B cell (primary cell): Measurements from ENCODE around the gene PTH2. TPM values are rescaled to one million over a fixed set of nuclear protein-coding genes. Genes with fewer than 3 reads are reported as not detected.
A peak's percentile ranks its signal among the peaks of the same experiment; 100 is the strongest.

Experiments
- ATAC-seq: fragments of 200-7000 bp; cut with Tn5 transposase; one replicate; pipeline ENCODE4 v1.10.0; 2021; ENCODE audit warnings: low read depth, mild to moderate bottlenecking, moderate number of reproducible peaks, moderate library complexity
- CTCF ChIA-PET: fragments of 350-600 bp; sonication (Branson Sonifier 250); formaldehyde crosslinking; loops from one replicate; lab custom pipeline; 2021; ENCODE audit warnings: antibody characterized with exemption, inconsistent platforms; lab: Charles Lee
- POLR2A ChIA-PET: fragments of 350-600 bp; sonication (Branson Sonifier 250); formaldehyde crosslinking; loops from one replicate; lab custom pipeline; 2021; ENCODE audit warnings: antibody characterized with exemption; lab: Charles Lee
- DNase-seq: peaks from one replicate; pipeline ENCODE4 v3.0.0; 2013
- H2AFZ ChIP-seq: 2 replicates; pipeline ENCODE4 v1.6.1; 2012; ENCODE audit warnings: mild to moderate bottlenecking, low read depth, low read length; ENCODE audit not compliant: insufficient read depth, poor library complexity, severe bottlenecking
- H3K27ac ChIP-seq, 2 donors: 1 replicate in 1 of 2; 2 replicates in 1 of 2; pipeline ENCODE4 v1.5.1; 2012 to 2013; ENCODE audit warnings: low read length in 2 of 2, mild to moderate bottlenecking in 2 of 2, moderate library complexity in 1 of 2
- H3K27me3 ChIP-seq, 4 experiments: fragments of 200-600 bp in 1 of 4; sonication (generic) in 1 of 4; replicated peaks in 1 of 4; 1 replicate in 2 of 4; 2 replicates in 2 of 4; pipeline versions ENCODE4 v1.6.1 to v1.7.0; 2013 to 2016; ENCODE audit warnings: low read length in 3 of 4, mild to moderate bottlenecking in 2 of 4, mixed read lengths in 1 of 4, moderate library complexity in 1 of 4; ENCODE audit not compliant: insufficient read depth in 4 of 4, control insufficient read depth in 3 of 4; ENCODE audit errors: control extremely low read depth in 1 of 4
- H3K36me3 ChIP-seq, 2 experiments: replicated peaks in 1 of 2; 1 replicate in 1 of 2; 2 replicates in 1 of 2; pipeline versions ENCODE4 v1.6.1 to v1.7.1; 2013; ENCODE audit warnings: low read length in 1 of 2; ENCODE audit not compliant: insufficient read depth in 2 of 2, control insufficient read depth in 1 of 2; ENCODE audit errors: control extremely low read depth in 1 of 2, extremely low read depth in 1 of 2
- H3K4me1 ChIP-seq, 2 donors: fragments of 200-600 bp in 1 of 2; sonication (generic) in 1 of 2; 1 replicate in 1 of 2; 2 replicates in 1 of 2; pipeline versions ENCODE4 v1.5.1 to v1.6.1; 2013 to 2017; ENCODE audit warnings: low read length in 2 of 2; ENCODE audit not compliant: control insufficient read depth in 2 of 2, insufficient read depth in 2 of 2
- H3K4me2 ChIP-seq: replicated peaks from 2 replicates; pipeline ENCODE3; 2012; ENCODE audit warnings: mild to moderate bottlenecking, low read depth, low read length; ENCODE audit not compliant: poor library complexity, severe bottlenecking
- H3K4me3 ChIP-seq, 5 experiments: fragments of 200-600 bp in 1 of 5; sonication (generic) in 1 of 5; 1 replicate in 3 of 5; 2 replicates in 2 of 5; pipeline versions ENCODE4 v1.5.1 to v1.7.0; 2011 to 2016; ENCODE audit warnings: low read length in 4 of 5, mild to moderate bottlenecking in 4 of 5, low read depth in 2 of 5, control low read depth in 1 of 5, moderate library complexity in 1 of 5; ENCODE audit not compliant: insufficient read depth in 1 of 5; ENCODE audit errors: control extremely low read depth in 1 of 5, extremely low read depth in 1 of 5
- H3K79me2 ChIP-seq: fragments of 200-600 bp; sonication (generic); one replicate; pipeline ENCODE4 v1.6.0; 2016; ENCODE audit warnings: low read length; ENCODE audit not compliant: control insufficient read depth, insufficient read depth
- H3K9ac ChIP-seq: fragments of 200-600 bp; sonication (generic); 2 replicates; pipeline ENCODE4 v1.6.1; 2017; ENCODE audit warnings: mild to moderate bottlenecking, low read length, moderate library complexity
- H3K9me3 ChIP-seq, 3 donors: one replicate each; pipeline versions ENCODE4 v1.6.1 to v1.7.1; 2013; ENCODE audit warnings: low read length in 2 of 3; ENCODE audit not compliant: control insufficient read depth in 2 of 3, insufficient read depth in 1 of 3; ENCODE audit errors: control extremely low read depth in 1 of 3
- H4K20me1 ChIP-seq: 2 replicates; pipeline ENCODE4 v1.6.0; 2012; ENCODE audit warnings: mild to moderate bottlenecking, low read length; ENCODE audit not compliant: insufficient read depth, control insufficient read depth, poor library complexity, severe bottlenecking
- H3K27ac Mint-ChIP-seq: one replicate; pipeline ENCODE4 v1.8.0; 2021; ENCODE audit warnings: mixed read lengths
- H3K27me3 Mint-ChIP-seq: one replicate; pipeline ENCODE4 v1.8.0; 2021; ENCODE audit warnings: mixed read lengths
- H3K4me1 Mint-ChIP-seq: one replicate; pipeline ENCODE4 v1.8.0; 2021; ENCODE audit warnings: mixed read lengths
- H3K4me3 Mint-ChIP-seq: one replicate; pipeline ENCODE4 v1.8.0; 2021; ENCODE audit warnings: mixed read lengths
- H3K9me3 Mint-ChIP-seq: one replicate; pipeline ENCODE4 v1.8.0; 2022; ENCODE audit warnings: mixed read lengths; ENCODE audit not compliant: insufficient read depth
- EZH2 ChIP-seq: IDR thresholded peaks from 2 replicates; pipeline ENCODE4 v1.6.1; 2012; ENCODE audit warnings: borderline replicate concordance, low read depth, mild to moderate bottlenecking, moderate library complexity, low read length; ENCODE audit not compliant: insufficient read depth, poor library complexity, severe bottlenecking
- WGBS: methylation state at CpG from one replicate; pipeline ENCODE4 v1.1.5; 2013; ENCODE audit warnings: missing lambda C conversion rate; ENCODE audit not compliant: insufficient coverage; 5-methylcytosine and 5-hydroxymethylcytosine counted together
- intact Hi-C: fragments of 100-400 bp; cut with micrococcal nuclease; formaldehyde crosslinking; loops from one replicate; pipeline ENCODE4 v1.10.0; 2022
- polyA plus RNA-seq: library from polyadenylated mRNA; depleted of rRNA; stranded (reverse); fragments of >200 nt; gene quantifications from 2 replicates; pipeline ENCODE4 v1.2.3, GENCODE V29; 2012
- total RNA-seq, 2 donors: library from RNA; stranded (reverse); fragments of 120-200 nt in 1 of 2; gene quantifications; 1 replicate in 1 of 2; 2 replicates in 1 of 2; pipeline versions ENCODE4 v1.2.3 to v1.2.4, GENCODE V29; 2013 to 2022
- TF ChIP-seq, protein P1 (sequence below): fragments of 200-600 bp; IDR thresholded peaks from one replicate; pipeline ENCODE4 v1.8.0; 2022; ENCODE audit warnings: antibody characterized with exemption, mild to moderate bottlenecking

The PTH2 gene
- total and polyA plus RNA-seq, 2 donors (not counting 1 experiment from before 2014, with no cell fraction given) = not detected

DNA sequence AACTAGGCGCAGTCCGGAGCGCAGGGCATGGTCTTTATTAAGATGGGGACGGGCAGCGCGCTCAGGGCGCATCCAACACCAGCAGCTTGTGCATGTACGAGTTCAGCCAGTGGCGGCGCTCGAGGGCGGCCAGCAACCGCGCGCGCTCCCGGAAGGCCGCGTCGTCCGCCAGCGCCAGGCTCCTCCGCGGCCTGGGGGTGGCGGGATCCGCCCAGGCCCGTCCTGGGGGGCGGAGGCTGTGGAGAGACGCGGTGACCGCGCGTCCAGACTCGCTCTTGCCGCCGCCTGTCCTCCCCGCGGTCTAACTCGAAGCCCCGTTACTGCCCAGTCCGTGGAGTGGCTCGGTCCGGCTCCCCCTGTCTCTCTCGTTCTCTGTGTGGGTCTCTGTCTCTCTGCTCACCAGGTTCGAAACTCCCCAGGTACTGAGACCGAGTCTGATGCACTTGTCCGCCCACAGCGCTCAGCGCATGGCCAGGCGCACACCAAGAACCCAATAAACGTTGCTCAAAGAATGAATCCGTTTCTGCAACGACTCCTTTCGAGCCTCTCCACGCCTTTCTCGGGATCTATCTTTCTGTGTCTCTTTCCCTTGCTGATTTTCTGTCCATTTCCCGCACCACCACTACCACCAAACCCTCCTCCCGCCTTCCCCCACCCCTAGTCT, 702 bp downstream of the PTH2 start:
- no peak overlapping the region for H3K27ac ChIP-seq
- no peaks in the 10 kb centered on the region for H3K79me2 ChIP-seq
- no peaks in the 10 kb centered on the region for H3K36me3 ChIP-seq
- 5% methylated on average over 58 of the region's 58 CpGs for WGBS
- ChIA-PET POLR2A (interaction anchor here (0.6 to 1.9 kb wide), 2 partner anchors 13 to 35 kb away, joined by 4 to 5 read pairs; no protein-coding TSS in a partner anchor), CTCF (interaction anchor here (1.0 kb wide), 1 partner anchor 32 kb away, joined by 3 read pairs; no protein-coding TSS in a partner anchor)
- peak overlapping the region; percentile 38 for H2AFZ ChIP-seq
- Mint-ChIP-seq H3K27me3 (peaks cover 86% of the 10 kb centered on the region), H3K27ac (peak overlapping the region; percentile 37), H3K9me3 (no peaks in the 10 kb centered on the region), H3K4me3 (peak overlapping the region; percentile 78), H3K4me1 (peaks cover 59% of the 10 kb centered on the region)
- no peak for ATAC-seq
- H3K9me3 ChIP-seq = peaks cover 0 to 39% (median 0%) of the 10 kb centered on the region in 3 donors
- H4K20me1 ChIP-seq = no peaks in the 10 kb centered on the region
- peak; percentile 67 for DNase-seq
- TF ChIP-seq EZH2 = no peak
- TF ChIP-seq, protein P1, sequence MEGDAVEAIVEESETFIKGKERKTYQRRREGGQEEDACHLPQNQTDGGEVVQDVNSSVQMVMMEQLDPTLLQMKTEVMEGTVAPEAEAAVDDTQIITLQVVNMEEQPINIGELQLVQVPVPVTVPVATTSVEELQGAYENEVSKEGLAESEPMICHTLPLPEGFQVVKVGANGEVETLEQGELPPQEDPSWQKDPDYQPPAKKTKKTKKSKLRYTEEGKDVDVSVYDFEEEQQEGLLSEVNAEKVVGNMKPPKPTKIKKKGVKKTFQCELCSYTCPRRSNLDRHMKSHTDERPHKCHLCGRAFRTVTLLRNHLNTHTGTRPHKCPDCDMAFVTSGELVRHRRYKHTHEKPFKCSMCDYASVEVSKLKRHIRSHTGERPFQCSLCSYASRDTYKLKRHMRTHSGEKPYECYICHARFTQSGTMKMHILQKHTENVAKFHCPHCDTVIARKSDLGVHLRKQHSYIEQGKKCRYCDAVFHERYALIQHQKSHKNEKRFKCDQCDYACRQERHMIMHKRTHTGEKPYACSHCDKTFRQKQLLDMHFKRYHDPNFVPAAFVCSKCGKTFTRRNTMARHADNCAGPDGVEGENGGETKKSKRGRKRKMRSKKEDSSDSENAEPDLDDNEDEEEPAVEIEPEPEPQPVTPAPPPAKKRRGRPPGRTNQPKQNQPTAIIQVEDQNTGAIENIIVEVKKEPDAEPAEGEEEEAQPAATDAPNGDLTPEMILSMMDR = peak; percentile 47
- peaks cover 0 to 98% (median 80%) of the 10 kb centered on the region in 4 experiments for H3K27me3 ChIP-seq
- peaks cover 54 to 59% of the 10 kb centered on the region in 2 donors for H3K4me1 ChIP-seq
- peak overlapping the region; percentile 38 for H3K9ac ChIP-seq
- intact Hi-C loops = no loop called here
- H3K4me2 ChIP-seq = peak overlapping the region; percentile 78
- peak overlapping the region in 4 of 5 experiments; percentile 3 to 38 (median 24) for H3K4me3 ChIP-seq

DNA sequence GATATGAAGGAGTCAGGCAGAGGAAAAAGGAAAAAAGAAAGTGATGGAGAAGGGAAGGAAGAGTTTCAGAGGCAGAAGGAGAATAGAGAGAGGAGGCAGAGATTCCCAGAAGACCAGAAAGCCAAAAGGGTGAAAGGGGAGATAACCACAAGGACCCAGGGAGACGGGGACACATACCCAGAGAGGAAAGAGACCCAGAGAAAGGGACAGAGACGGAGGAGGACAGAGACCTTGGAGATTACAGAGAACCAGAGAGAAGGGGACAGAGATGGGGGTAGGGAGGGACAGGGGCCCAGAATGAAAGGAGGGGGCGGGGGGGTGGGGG, 1.4 kb downstream of the PTH2 start:
- no peak overlapping the region for H3K27ac ChIP-seq
- no peak for ATAC-seq
- Mint-ChIP-seq H3K27ac (no peak overlapping the region), H3K4me1 (peaks cover 54% of the 10 kb centered on the region), H3K9me3 (no peaks in the 10 kb centered on the region), H3K4me3 (peak overlapping the region; percentile 65), H3K27me3 (peaks cover 83% of the 10 kb centered on the region)
- ChIA-PET POLR2A (interaction anchor here (0.6 to 1.9 kb wide), 2 partner anchors 12 to 34 kb away, joined by 4 to 5 read pairs; no protein-coding TSS in a partner anchor), CTCF (interaction anchor here (1.0 to 1.5 kb wide), 3 partner anchors 9 to 31 kb away, joined by 3 to 4 read pairs (median 3); no protein-coding TSS in a partner anchor)
- peak overlapping the region; percentile 64 for H3K4me2 ChIP-seq
- TF ChIP-seq, protein P1 = no peak
- no peak for TF ChIP-seq EZH2
- H2AFZ ChIP-seq = no peak overlapping the region
- peak overlapping the region in 1 of 5 experiments; percentile 8 for H3K4me3 ChIP-seq
- H4K20me1 ChIP-seq = no peaks in the 10 kb centered on the region
- DNase-seq = no peak
- peaks cover 0 to 33% (median 0%) of the 10 kb centered on the region in 3 donors for H3K9me3 ChIP-seq
- no peaks in the 10 kb centered on the region for H3K36me3 ChIP-seq
- H3K27me3 ChIP-seq = peaks cover 0 to 97% (median 74%) of the 10 kb centered on the region in 4 experiments
- H3K4me1 ChIP-seq = peaks cover 47 to 53% of the 10 kb centered on the region in 2 donors
- intact Hi-C loops = no loop called here
- no CpG with 5 or more reads among the region's 3 CpGs for WGBS
- no peaks in the 10 kb centered on the region for H3K79me2 ChIP-seq
- no peak overlapping the region for H3K9ac ChIP-seq
